SU-DHL-6 (cell line): ENCODE measurements around the gene PPIP5K1.

Experiments
- EZH2phosphoT487 ChIP-seq: fragments of 200-600 bp; sonication (generic), shearing (Covaris generic); conservative IDR thresholded peaks from 2 replicates; pipeline ENCODE4 v1.6.1; 2018; ENCODE audit warnings: mild to moderate bottlenecking, antibody characterized with exemption, low read length, moderate library complexity, mixed read lengths
- TF ChIP-seq, protein P1 (sequence below): fragments of 200-600 bp; sonication (generic); IDR thresholded peaks from one replicate; pipeline ENCODE4 v1.5.1; 2017; ENCODE audit warnings: antibody characterized with exemption, mild to moderate bottlenecking, low read length, moderate library complexity; ENCODE audit not compliant: insufficient read depth, poor library complexity, severe bottlenecking

DNA sequence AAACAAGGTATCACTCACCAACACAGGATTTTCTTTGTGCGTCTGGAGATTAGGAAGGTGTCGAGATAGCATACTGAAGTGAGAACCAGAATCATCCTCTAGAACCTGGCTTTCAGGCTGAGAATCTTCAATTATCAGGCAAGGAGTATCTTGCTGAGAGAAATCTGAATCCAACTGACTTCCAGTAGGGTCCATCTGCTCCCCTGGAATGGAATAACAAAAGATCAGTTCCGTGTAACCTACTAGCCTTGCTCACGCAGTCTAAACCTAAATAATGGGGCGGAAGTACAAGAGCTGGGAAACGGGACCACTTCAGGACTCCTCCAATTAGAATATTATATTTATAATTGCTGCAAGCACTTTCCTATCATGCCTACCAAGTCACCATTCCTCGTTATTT, 97.7 kb downstream of the PPIP5K1 start:
- TF ChIP-seq, protein P1, sequence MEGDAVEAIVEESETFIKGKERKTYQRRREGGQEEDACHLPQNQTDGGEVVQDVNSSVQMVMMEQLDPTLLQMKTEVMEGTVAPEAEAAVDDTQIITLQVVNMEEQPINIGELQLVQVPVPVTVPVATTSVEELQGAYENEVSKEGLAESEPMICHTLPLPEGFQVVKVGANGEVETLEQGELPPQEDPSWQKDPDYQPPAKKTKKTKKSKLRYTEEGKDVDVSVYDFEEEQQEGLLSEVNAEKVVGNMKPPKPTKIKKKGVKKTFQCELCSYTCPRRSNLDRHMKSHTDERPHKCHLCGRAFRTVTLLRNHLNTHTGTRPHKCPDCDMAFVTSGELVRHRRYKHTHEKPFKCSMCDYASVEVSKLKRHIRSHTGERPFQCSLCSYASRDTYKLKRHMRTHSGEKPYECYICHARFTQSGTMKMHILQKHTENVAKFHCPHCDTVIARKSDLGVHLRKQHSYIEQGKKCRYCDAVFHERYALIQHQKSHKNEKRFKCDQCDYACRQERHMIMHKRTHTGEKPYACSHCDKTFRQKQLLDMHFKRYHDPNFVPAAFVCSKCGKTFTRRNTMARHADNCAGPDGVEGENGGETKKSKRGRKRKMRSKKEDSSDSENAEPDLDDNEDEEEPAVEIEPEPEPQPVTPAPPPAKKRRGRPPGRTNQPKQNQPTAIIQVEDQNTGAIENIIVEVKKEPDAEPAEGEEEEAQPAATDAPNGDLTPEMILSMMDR, result no peak
- TF ChIP-seq EZH2phosphoT487, result no peak
